ENCODE measurements around the gene TAB3. TPM values are rescaled to one million over a fixed set of nuclear protein-coding genes. Genes with fewer than 3 reads are reported as not detected.

The TAB3 gene
- total RNA-seq, 1 donor from 2014 or later = 27.6 TPM

- DNase-seq (ENCODE audit: low spot score) = no peak
Observed at GRCh38 chrX:30885136-30885535, 3.9 kb downstream of the TAB3 start.

- DNase-seq (ENCODE audit: low spot score) = no peak
Observed at GRCh38 chrX:30883138-30883537, 5.9 kb downstream of the TAB3 start.

DNA sequence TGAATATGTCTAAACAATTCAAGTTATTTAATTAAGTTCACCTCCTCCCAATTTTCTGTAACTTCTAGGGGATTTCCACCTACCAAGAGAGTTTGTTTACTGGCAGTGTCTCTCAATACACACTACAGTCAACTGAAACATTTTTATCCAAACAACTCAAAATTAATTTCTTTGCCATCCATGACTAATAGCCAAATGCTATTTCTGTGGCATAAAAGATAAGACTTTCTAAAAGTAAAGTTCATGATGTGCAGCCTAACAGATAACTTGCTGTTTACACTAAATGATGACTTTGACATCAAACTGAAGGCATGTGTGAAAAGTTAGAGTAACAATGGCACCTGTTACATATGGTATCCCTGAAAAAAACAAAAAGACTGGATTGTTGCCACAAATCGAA is 7.3 kb downstream of the TAB3 start:
- DNase-seq (ENCODE audit: low spot score) = no peak

DNA sequence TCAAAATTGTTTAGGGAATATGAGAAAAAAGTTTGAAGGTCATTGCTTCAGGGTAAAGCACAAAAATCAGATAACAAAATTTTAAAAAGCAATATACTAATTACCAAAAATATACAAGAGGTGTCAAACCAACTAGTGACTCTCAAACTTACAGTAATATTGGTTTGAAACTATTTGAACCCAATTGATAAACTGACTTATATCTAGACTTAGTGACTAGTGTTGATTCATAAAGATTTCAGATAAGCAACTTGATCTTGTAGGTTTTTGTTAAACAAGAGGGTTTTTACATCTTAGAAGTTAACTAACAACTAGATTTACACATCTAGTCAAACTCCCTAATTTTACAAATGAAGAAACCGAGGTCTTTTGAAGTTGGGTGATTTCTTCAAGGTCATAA is 7.7 kb downstream of the TAB3 start:
- no peak for DNase-seq (ENCODE audit: low spot score)

DNA sequence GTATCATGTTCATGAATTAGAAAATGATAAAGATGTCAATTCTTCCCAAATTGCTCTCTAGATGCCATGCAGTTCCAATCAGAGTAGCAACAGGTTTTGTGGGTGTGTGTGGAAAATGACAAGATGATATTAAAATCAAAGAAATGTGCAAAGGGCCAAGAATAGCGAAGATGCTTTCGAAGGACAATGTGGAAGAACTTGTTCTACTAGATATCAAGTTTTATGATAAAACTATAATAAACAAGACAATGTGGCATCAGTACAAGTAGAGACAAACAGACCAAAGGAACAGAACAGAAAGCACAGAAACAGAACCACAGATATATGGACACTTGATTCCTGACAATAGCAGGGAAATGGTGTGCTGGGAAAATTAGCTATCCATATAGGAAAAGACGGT is 9.0 kb downstream of the TAB3 start:
- DNase-seq (ENCODE audit: low spot score) = no peak

GRCh38 chrX:30876367-30876766 is 12.7 kb downstream of the TAB3 start:
- DNase-seq (ENCODE audit: low spot score) = no peak

DNA sequence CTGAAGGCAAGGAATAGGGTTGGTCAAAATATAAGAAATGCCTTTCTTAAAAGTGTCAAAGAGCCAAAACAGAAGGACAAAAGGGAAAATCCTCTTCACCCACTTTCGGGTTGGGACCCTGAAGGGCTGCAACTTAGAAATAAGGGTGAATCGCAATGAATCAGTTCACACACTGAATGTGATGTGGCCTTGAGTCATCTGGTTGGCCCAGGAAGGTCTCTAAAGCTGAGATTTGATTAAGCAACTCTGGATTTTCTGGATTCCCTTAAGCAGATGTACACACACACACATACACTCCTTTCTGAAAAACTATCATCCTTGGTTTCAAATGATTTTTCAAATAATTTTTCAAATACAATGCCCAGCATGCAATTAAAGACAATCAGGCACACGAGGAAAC is 13.1 kb downstream of the TAB3 start:
- DNase-seq (ENCODE audit: low spot score) = no peak

DNA sequence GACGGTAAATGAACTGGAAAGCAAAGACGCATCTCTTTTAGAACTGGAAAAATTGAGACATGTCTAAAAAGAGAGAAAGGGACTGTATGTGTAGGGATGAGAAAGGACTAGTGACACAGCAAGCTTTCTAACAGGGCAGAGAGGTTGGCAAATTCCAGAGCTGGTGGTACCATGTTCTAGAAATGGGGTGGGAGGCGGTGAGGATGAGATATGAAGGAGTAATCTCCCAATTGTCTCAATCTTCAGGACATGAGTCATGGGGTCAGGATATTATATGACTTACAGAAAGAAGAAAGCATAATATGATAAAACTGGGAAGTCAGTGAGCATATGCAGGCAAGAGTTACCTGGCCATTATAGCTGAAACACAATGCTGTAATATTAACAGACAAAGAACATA is 14.2 kb downstream of the TAB3 start:
- no peak for DNase-seq (ENCODE audit: low spot score)

DNA sequence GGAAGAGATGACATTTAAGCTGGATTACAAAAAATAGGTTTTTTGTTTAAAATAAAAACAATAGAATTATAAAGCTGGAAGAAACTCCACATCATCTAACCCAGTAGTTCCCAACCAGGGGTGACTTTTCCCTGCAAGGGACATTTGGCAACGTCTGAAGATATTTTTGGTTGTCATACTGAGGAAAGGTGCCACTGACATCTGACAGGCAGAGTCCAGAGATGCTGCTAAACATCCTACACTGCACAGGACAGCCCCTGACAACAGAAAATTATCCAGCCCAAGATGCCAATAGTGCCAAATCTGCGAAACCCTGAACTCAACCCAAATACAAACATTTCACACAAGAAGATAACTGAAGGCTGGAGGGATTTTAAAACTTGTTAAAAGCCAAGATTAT is 18.5 kb downstream of the TAB3 start:
- DNase-seq (ENCODE audit: low spot score) = no peak

GRCh38 chrX:30865612-30866011 is 23.4 kb downstream of the TAB3 start:
- no peak for DNase-seq (ENCODE audit: low spot score)

DNA sequence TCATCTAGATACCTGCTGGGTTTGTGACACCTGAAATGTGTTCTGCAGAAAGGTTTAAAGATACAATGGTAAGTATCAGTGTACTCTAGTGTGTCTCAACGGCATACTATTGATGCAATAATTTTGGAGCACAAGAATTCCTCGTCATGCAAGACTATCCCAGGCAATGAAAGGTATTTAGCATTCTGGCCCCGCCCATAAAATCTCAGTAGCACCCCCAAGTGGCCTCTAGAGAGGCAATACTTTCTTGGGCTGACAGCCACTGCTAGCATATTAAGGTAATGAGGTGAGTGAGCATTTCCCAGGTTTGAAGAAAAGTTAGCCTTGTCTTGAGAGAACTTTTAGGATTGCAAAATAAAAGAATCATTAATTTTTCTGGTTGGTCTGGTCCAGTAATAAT is 24.0 kb downstream of the TAB3 start:
- DNase-seq (ENCODE audit: low spot score) = no peak

DNA sequence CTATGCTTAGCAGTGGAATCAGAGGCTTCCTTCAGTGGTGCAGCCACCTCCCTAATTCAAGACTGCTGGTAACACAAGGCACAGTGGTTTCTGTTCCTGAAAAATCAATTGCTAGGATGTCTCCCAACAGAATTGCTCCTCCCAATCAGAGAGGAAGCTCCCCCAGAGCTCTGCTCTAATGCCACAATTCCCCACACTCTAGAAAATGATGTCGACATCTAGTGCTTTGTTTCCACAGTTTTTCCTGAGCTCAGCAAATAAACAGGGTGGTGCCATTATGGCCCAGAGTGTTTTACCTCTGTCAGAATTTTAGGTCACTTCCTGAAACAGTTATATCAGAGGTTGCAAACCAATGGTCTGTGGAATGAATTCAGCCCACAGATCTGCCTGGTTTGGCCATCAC is 24.7 kb downstream of the TAB3 start:
- no peak for DNase-seq (ENCODE audit: low spot score)

DNA sequence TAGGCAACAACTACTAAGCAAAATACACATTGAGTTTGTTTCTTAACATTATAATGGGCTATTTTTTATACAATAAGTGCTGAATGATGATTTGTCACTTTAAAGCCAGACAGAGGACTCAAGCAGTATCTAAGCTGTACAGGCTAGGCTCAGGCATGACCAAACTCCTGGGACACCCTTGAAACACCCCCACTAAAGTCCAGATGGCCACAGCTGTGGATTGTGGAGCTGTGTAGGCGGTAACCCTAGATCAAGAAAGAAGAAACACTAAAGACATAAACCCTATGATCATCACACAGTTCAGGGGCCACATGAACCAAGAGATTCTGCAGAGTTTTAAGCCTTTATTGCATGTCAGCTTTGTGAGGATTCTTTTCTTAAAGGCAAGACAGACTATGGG is 25.1 kb downstream of the TAB3 start:
- DNase-seq (ENCODE audit: low spot score) = no peak

DNA sequence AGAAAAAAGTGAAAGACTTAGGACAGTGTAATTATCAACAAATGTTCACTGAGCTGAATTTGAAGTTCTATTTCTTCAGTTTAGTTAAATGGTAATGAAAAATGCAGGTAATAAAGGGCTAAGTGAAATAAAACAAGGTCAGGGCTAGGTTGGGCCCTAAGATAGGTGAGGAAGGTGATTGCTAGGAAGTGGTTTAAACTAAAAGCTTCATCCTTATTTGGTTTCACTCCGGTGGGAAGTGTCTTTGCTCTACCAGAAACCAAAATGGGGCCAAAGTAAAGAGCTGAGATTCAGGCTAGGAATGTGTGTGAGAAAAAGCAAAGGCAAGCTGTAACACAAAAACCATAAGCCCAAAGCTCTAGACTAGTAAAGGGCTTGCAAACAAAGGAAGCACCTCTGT is 31.0 kb downstream of the TAB3 start:
- no peak for DNase-seq (ENCODE audit: low spot score)

- no peak for DNase-seq (ENCODE audit: low spot score)
Observed at GRCh38 chrX:30851449-30851848, 37.6 kb downstream of the TAB3 start.

GRCh38 chrX:30835373-30835772 is 53.7 kb downstream of the TAB3 start:
- DNase-seq (ENCODE audit: low spot score) = no peak

GRCh38 chrX:30833896-30834295 is 55.2 kb downstream of the TAB3 start:
- no peak for DNase-seq (ENCODE audit: low spot score)

GRCh38 chrX:30831082-30831481 is 58.0 kb downstream of the TAB3 start:
- DNase-seq (ENCODE audit: low spot score) = no peak

- no peak for DNase-seq (ENCODE audit: low spot score)
Observed at GRCh38 chrX:30830326-30830943, 58.6 kb downstream of the TAB3 start.

GRCh38 chrX:30824275-30824674 is 64.8 kb downstream of the TAB3 start:
- no peak for DNase-seq (ENCODE audit: low spot score)

GRCh38 chrX:30822764-30823163 is 66.3 kb downstream of the TAB3 start:
- no peak for DNase-seq (ENCODE audit: low spot score)

DNA sequence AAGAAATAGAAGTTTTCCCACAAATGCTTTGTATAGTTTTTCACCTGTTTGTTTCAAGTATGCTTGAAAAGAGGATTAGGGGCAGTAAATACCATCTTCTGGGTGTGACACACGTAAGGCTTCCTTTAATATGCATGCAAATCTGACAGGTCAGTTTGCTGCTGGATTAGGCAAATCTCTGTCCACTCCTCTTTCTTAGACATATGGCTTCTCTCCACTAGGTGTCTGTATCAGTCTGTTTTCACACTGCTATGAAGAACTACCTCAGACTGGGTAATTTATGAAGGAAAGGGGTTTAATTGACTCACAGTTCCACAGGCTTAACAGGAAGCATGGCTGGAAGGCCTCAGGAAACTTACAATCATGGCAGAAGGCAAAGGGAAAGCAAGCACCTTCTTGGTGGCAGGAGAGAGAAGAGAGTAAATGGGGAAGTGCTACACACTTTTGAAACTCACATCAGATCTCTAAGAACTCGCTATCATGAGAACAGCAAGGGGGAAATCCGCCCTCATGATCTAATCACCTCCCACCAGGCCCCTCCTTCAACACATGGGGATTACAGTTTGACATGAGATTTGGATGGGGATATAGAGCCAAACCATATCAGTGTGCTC is 66.9 kb downstream of the TAB3 start:
- DNase-seq (ENCODE audit: low spot score) = no peak

- no peak for DNase-seq (ENCODE audit: low spot score)
Observed at GRCh38 chrX:30821116-30821515, 67.9 kb downstream of the TAB3 start.

GRCh38 chrX:30819080-30819479 is 70.0 kb downstream of the TAB3 start:
- no peak for DNase-seq (ENCODE audit: low spot score)
